IMR-90 (cell line): ENCODE measurements around the gene TMA16. TPM values are rescaled to one million over a fixed set of nuclear protein-coding genes. Genes with fewer than 3 reads are reported as not detected.

ENCODE experiments used
- ATAC-seq: fragments of 200-7000 bp; cut with Tn5 transposase; 2 replicates; pipeline ENCODE4 v1.9.1; 2020; ENCODE audit warnings: low read depth, mild to moderate bottlenecking, moderate library complexity
- Bru-seq: library from RNA; stranded (reverse); fragments of 400-500 nt; gene quantifications from one replicate; lab custom pipeline; 2021; lab: Mats Ljungman, UMichigan
- BruChase-seq, 2 experiments: library from RNA; stranded (reverse); fragments of 400-500 nt; gene quantifications; one replicate each; lab custom pipeline; 2021; lab: Mats Ljungman, UMichigan
- BruUV-seq: library from RNA; stranded (reverse); fragments of 400-500 nt; replicated peaks from 2 replicates; lab custom pipeline; 2021; lab: Mats Ljungman, UMichigan
- CTCF ChIA-PET: fragments of 300-600 bp; formaldehyde crosslinking; extraction: SDS; loops from one replicate; lab custom pipeline; 2021; ENCODE audit warnings: antibody characterized with exemption; lab: Yijun Ruan, JAX
- POLR2A ChIA-PET: fragments of 300-600 bp; sonication (Branson Sonifier 250); formaldehyde crosslinking; loops from one replicate; lab custom pipeline; 2022; ENCODE audit warnings: antibody characterized with exemption; ENCODE audit not compliant: unreplicated experiment; lab: Charles Lee
- DNase-seq: peaks from one replicate; pipeline ENCODE4 v3.0.0; 2013
- H2AFZ ChIP-seq: replicated peaks from 2 replicates; pipeline ENCODE3; 2013; ENCODE audit warnings: low read length, mild to moderate bottlenecking; ENCODE audit not compliant: poor library complexity
- H2AK5ac ChIP-seq: 2 replicates; pipeline ENCODE4 v1.6.1; 2013; ENCODE audit warnings: low read depth, low read length, inconsistent platforms
- H2AK9ac ChIP-seq: replicated peaks from 2 replicates; pipeline ENCODE3; 2013; ENCODE audit warnings: mild to moderate bottlenecking, low read depth, low read length, moderate library complexity; ENCODE audit not compliant: poor library complexity
- H2BK120ac ChIP-seq: 2 replicates; pipeline ENCODE4 v1.6.1; 2013; ENCODE audit warnings: low read depth, low read length, inconsistent platforms
- H2BK15ac ChIP-seq: 3 replicates; pipeline ENCODE4 v1.6.1; 2013; ENCODE audit warnings: low read depth, low read length, inconsistent platforms
- H2BK20ac ChIP-seq: 2 replicates; pipeline ENCODE4 v1.6.1; 2013; ENCODE audit warnings: low read depth, mild to moderate bottlenecking, inconsistent platforms, low read length, moderate library complexity
- H2BK5ac ChIP-seq: 2 replicates; pipeline ENCODE4 v1.6.1; 2013; ENCODE audit warnings: mild to moderate bottlenecking, low read depth, low read length, inconsistent platforms; ENCODE audit not compliant: poor library complexity, severe bottlenecking
- H3K14ac ChIP-seq: replicated peaks from 2 replicates; pipeline ENCODE4 v1.6.1; 2013; ENCODE audit warnings: low read depth, low read length, inconsistent platforms
- H3K18ac ChIP-seq: 2 replicates; pipeline ENCODE4 v1.6.1; 2013; ENCODE audit warnings: low read depth, low read length, control low read depth
- H3K23ac ChIP-seq: 2 replicates; pipeline ENCODE4 v1.6.1; 2013; ENCODE audit warnings: low read depth, low read length, inconsistent platforms
- H3K27ac ChIP-seq: 2 replicates; pipeline ENCODE4 v1.5.1; 2013; ENCODE audit warnings: mild to moderate bottlenecking, control low read depth, low read length; ENCODE audit not compliant: insufficient read depth
- H3K27me3 ChIP-seq: 2 replicates; pipeline ENCODE4 v1.6.1; 2013; ENCODE audit warnings: low read length; ENCODE audit not compliant: control insufficient read depth, insufficient read depth
- H3K36me3 ChIP-seq: 2 replicates; pipeline ENCODE4 v1.6.1; 2013; ENCODE audit warnings: low read length, mixed read lengths; ENCODE audit not compliant: control insufficient read depth, insufficient read depth
- H3K4ac ChIP-seq: 2 replicates; pipeline ENCODE4 v1.6.1; 2013; ENCODE audit warnings: low read depth, low read length, inconsistent platforms
- H3K4me1 ChIP-seq: 2 replicates; pipeline ENCODE4 v1.6.1; 2013; ENCODE audit warnings: low read length, mixed read lengths; ENCODE audit not compliant: control insufficient read depth, insufficient read depth
- H3K4me2 ChIP-seq: 2 replicates; pipeline ENCODE4 v1.6.1; 2013; ENCODE audit warnings: low read depth, mild to moderate bottlenecking, control low read depth, low read length, moderate library complexity
- H3K4me3 ChIP-seq: 2 replicates; pipeline ENCODE4 v1.5.1; 2013; ENCODE audit warnings: low read depth, mild to moderate bottlenecking, control low read depth, low read length, moderate library complexity; ENCODE audit not compliant: insufficient read depth
- H3K56ac ChIP-seq: 2 replicates; pipeline ENCODE4 v1.6.1; 2013; ENCODE audit warnings: low read length, inconsistent platforms; ENCODE audit not compliant: insufficient read depth; ENCODE audit errors: extremely low read depth
- H3K79me1 ChIP-seq, 2 experiments: 2 replicates each; pipeline ENCODE4 v1.6.1; 2013; ENCODE audit warnings: low read length in 2 of 2, inconsistent platforms in 1 of 2, low read depth in 1 of 2
- H3K9ac ChIP-seq: 2 replicates; pipeline ENCODE4 v1.6.1; 2013; ENCODE audit warnings: low read depth, low read length, control low read depth
- H3K9me1 ChIP-seq: 2 replicates; pipeline ENCODE4 v1.6.1; 2013; ENCODE audit warnings: low read length, inconsistent platforms; ENCODE audit not compliant: insufficient read depth
- H3K9me3 ChIP-seq: 2 replicates; pipeline ENCODE4 v1.6.1; 2013; ENCODE audit warnings: low read length; ENCODE audit not compliant: control insufficient read depth, insufficient read depth
- H4K20me1 ChIP-seq: 2 replicates; pipeline ENCODE4 v1.6.1; 2013; ENCODE audit warnings: low read length, inconsistent platforms; ENCODE audit not compliant: insufficient read depth
- H4K5ac ChIP-seq: 2 replicates; pipeline ENCODE4 v1.6.1; 2013; ENCODE audit warnings: mild to moderate bottlenecking, low read depth, low read length, control low read depth
- H4K8ac ChIP-seq, 2 experiments: 2 replicates each; pipeline ENCODE4 v1.6.1; 2013; ENCODE audit warnings: low read depth in 2 of 2, low read length in 2 of 2, control low read depth in 1 of 2, inconsistent platforms in 1 of 2
- H4K91ac ChIP-seq: 2 replicates; pipeline ENCODE4 v1.6.1; 2013; ENCODE audit warnings: low read depth, low read length, inconsistent platforms; ENCODE audit not compliant: insufficient read depth
- BHLHE40 ChIP-seq: fragments of 150-350 bp; IDR thresholded peaks from 2 replicates; pipeline ENCODE4 v1.6.1; 2016; ENCODE audit warnings: mild to moderate bottlenecking, low read depth, low read length
- CEBPB ChIP-seq: IDR thresholded peaks from 2 replicates; pipeline ENCODE4 v1.6.1; 2012; ENCODE audit warnings: low read depth, low read length, improper control_type of control experiment
- CHD1 ChIP-seq: IDR thresholded peaks from 2 replicates; pipeline ENCODE4 v1.6.1; 2012; ENCODE audit warnings: low read depth, low read length, improper control_type of control experiment
- FOS ChIP-seq: fragments of 150-350 bp; IDR thresholded peaks from 2 replicates; pipeline ENCODE4 v1.6.1; 2016; ENCODE audit warnings: low read depth, low read length
- MAFK ChIP-seq: IDR thresholded peaks from 2 replicates; pipeline ENCODE4 v1.6.1; 2012; ENCODE audit warnings: low read depth, low read length, improper control_type of control experiment
- MXI1 ChIP-seq: IDR thresholded peaks from 2 replicates; pipeline ENCODE4 v1.6.1; 2012; ENCODE audit warnings: low read depth, mild to moderate bottlenecking, low read length, moderate library complexity, borderline replicate concordance
- NFE2L2 ChIP-seq: fragments of 150-350 bp; IDR thresholded peaks from 2 replicates; pipeline ENCODE4 v1.6.1; 2016; ENCODE audit warnings: low read depth, mild to moderate bottlenecking, low read length
- RAD21 ChIP-seq: IDR thresholded peaks from 2 replicates; pipeline ENCODE4 v1.6.1; 2012; ENCODE audit warnings: low read length, improper control_type of control experiment
- RCOR1 ChIP-seq: IDR thresholded peaks from 2 replicates; pipeline ENCODE4 v1.6.1; 2012; ENCODE audit warnings: mild to moderate bottlenecking, low read length, improper control_type of control experiment; ENCODE audit not compliant: insufficient replicate concordance
- RFX5 ChIP-seq: IDR thresholded peaks from 2 replicates; pipeline ENCODE4 v1.8.0; 2012; ENCODE audit warnings: low read depth, mild to moderate bottlenecking, low read length, moderate library complexity
- SMC3 ChIP-seq: fragments of 150-350 bp; IDR thresholded peaks from 2 replicates; pipeline ENCODE4 v1.6.1; 2016; ENCODE audit warnings: low read depth, mild to moderate bottlenecking, antibody characterized with exemption, low read length, moderate library complexity
- USF2 ChIP-seq: fragments of 150-350 bp; IDR thresholded peaks from 2 replicates; pipeline ENCODE4 v1.6.1; 2017; ENCODE audit warnings: mild to moderate bottlenecking, antibody characterized with exemption, low read length, low read depth
- WGBS, 2 experiments: methylation state at CpG; one replicate each; pipeline versions ENCODE4 v1.1.5 to v1.1.7; 2013; ENCODE audit warnings: missing lambda C conversion rate in 2 of 2; ENCODE audit not compliant: insufficient read length in 1 of 2; ENCODE audit errors: extremely low coverage in 2 of 2; 5-methylcytosine and 5-hydroxymethylcytosine counted together
- dilution Hi-C: fragments of 300-500 bp; cut with HindIII; formaldehyde crosslinking; loops from one replicate; pipeline ENCODE4 v1.14.3; 2018; ENCODE audit warnings: low sequenced_read_pairs; ENCODE audit not compliant: unreplicated experiment
- in situ Hi-C: fragments of 300-500 bp; cut with MboI; formaldehyde crosslinking; loops from 3 replicates; pipeline ENCODE4 v1.14.3; 2019; ENCODE audit warnings: low sequenced_read_pairs, inconsistent platforms, mixed read lengths
- intact Hi-C: fragments of 100-400 bp; cut with micrococcal nuclease; formaldehyde crosslinking; loops from 2 replicates; pipeline ENCODE4 v1.10.0; 2022
- long read RNA-seq: library from polyadenylated mRNA; unstranded; transcript quantifications from one replicate; pipeline ENCODE4 v2.0.0, GENCODE V29; 2021; ENCODE audit not compliant: unreplicated experiment
- polyA plus RNA-seq, 3 experiments: library from polyadenylated mRNA; depleted of rRNA; stranded (reverse); fragments of >200 nt; gene quantifications; 2 replicates each; pipeline ENCODE4 v1.2.3, GENCODE V29; 2012; ENCODE audit warnings: low replicate concordance in 1 of 3
- total RNA-seq: library from RNA; depleted of rRNA; stranded (reverse); fragments of >200 nt; gene quantifications from 2 replicates; pipeline ENCODE4 v1.2.3, GENCODE V29; 2012; rRNA removed
- TF ChIP-seq, protein P1 (sequence below): fragments of 150-350 bp; IDR thresholded peaks from 2 replicates; pipeline ENCODE4 v1.6.1; 2016; ENCODE audit warnings: low read depth, mild to moderate bottlenecking, low read length, moderate library complexity, borderline replicate concordance

TMA16 gene
- total RNA-seq = 9.3 and 42.5 TPM in 2 replicates
- polyA plus RNA-seq (2012; rRNA removed) = 15.6 and 19.8 TPM in 2 replicates
- polyA plus RNA-seq (2012; cell fraction: cytosol; rRNA removed) = 5.0 and 7.2 TPM in 2 replicates
- 2.0 and 11.7 TPM in 2 replicates for polyA plus RNA-seq (2012; cell fraction: nucleus; rRNA removed; ENCODE audit: low replicate concordance)
- Bru-seq, nascent RNA = percentile 79 among the genes with signal in this experiment
- BruChase-seq, experiment 1, labeled RNA remaining after a 6-hour chase = percentile 59 among the genes with signal in this experiment
- percentile 71 among the genes with signal in this experiment for BruChase-seq, experiment 2, labeled RNA remaining after a 2-hour chase
- long read RNA-seq, transcript TMA16-201 (7 exons, 1,978 nt) = major isoform, 10 of 21 reads
- long read RNA-seq, partial matches to known transcripts = 5 of 21 reads
- long read RNA-seq, other reads (novel, unspliced or antisense) = 5 of 21 reads

- H2AK5ac ChIP-seq = no peak within 1 kb of the TSS
- H2BK15ac ChIP-seq = no peak within 1 kb of the TSS
- TSS peak; percentile 49 for BruUV-seq
- peaks cover 0 to 6% of the 10 kb centered on the region in 2 experiments; a peak in 2 of 4 replicates for H3K79me1 ChIP-seq
- dilution Hi-C loops = no loop called here
- H3K9me1 ChIP-seq = no peaks in the 10 kb centered on the region
- peak within 1 kb of the TSS; percentile 53 for H2AK9ac ChIP-seq
- in situ Hi-C loops = loop anchor here (5.0 kb wide), 1 partner anchor 38 kb away; no protein-coding TSS in a partner anchor
- H4K8ac ChIP-seq = peak within 1 kb of the TSS; percentile 84 to 87
- intact Hi-C loops = loop anchor here (1.0 kb wide), 1 partner anchor 47 kb away; no protein-coding TSS in a partner anchor
- peak within 1 kb of the TSS; percentile 77 for H3K27ac ChIP-seq
- peak within 1 kb of the TSS; percentile 67 for H4K91ac ChIP-seq
- H2BK5ac ChIP-seq = peak within 1 kb of the TSS; percentile 25
- H3K56ac ChIP-seq = peak within 1 kb of the TSS; percentile 73
- peaks cover 3% of the 10 kb centered on the region; the same call in 1 of the 2 replicates for H4K20me1 ChIP-seq
- H3K4me3 ChIP-seq = peak within 1 kb of the TSS; percentile 79
- peak within 1 kb of the TSS; percentile 25; the same call in 1 of the 2 replicates for H3K23ac ChIP-seq
- peak within 1 kb of the TSS; percentile 1; the same call in 1 of the 2 replicates for H2BK120ac ChIP-seq
- ChIA-PET CTCF (interaction anchor here (1.0 to 1.5 kb wide), 2 partner anchors 35 to 54 kb away, joined by 3 to 6 read pairs; no protein-coding TSS in a partner anchor), POLR2A (interaction anchor here (0.6 to 1.2 kb wide), 4 partner anchors 35 to 997 kb away, joined by 3 to 5 read pairs (median 3); no protein-coding TSS in a partner anchor)
- H2AFZ ChIP-seq = peak within 1 kb of the TSS; percentile 90
- ATAC-seq = peak; percentile 97
- H3K18ac ChIP-seq = peak within 1 kb of the TSS; percentile 45
- H3K27me3 ChIP-seq = no peaks in the 10 kb centered on the region
- DNase-seq = peak; percentile 95
- WGBS, 2 experiments = 0% methylated on average over 17 of the region's 64 CpGs; no CpG with 5 or more reads in 1 of the 2 experiments
- H3K4me1 ChIP-seq = no peaks in the 10 kb centered on the region
- no peaks in the 10 kb centered on the region for H3K9me3 ChIP-seq
- H3K4ac ChIP-seq = peak within 1 kb of the TSS; percentile 77
- peak within 1 kb of the TSS; percentile 91 for H3K9ac ChIP-seq
- H3K14ac ChIP-seq = peak within 1 kb of the TSS; percentile 47
- H4K5ac ChIP-seq = peak within 1 kb of the TSS; percentile 68
- H3K36me3 ChIP-seq = no peaks in the 10 kb centered on the region
- H2BK20ac ChIP-seq = no peak within 1 kb of the TSS
- peak within 1 kb of the TSS; percentile 84 for H3K4me2 ChIP-seq
- TF ChIP-seq MXI1 (peak; percentile 99), FOS (no peak), SMC3 (no peak), NFE2L2 (no peak), RFX5 (peak; percentile 54; the same call in 1 of the 2 replicates), USF2 (peak; percentile 37), CHD1 (no peak; the same call in none of the 2 replicates), RCOR1 (no peak), BHLHE40 (no peak), MAFK (no peak), RAD21 (no peak), CEBPB (no peak)
- TF ChIP-seq, protein P1, sequence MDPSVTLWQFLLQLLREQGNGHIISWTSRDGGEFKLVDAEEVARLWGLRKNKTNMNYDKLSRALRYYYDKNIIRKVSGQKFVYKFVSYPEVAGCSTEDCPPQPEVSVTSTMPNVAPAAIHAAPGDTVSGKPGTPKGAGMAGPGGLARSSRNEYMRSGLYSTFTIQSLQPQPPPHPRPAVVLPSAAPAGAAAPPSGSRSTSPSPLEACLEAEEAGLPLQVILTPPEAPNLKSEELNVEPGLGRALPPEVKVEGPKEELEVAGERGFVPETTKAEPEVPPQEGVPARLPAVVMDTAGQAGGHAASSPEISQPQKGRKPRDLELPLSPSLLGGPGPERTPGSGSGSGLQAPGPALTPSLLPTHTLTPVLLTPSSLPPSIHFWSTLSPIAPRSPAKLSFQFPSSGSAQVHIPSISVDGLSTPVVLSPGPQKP = no peak
These were observed at the start of gene TMA16 for GRCh38 chr4:163494360-163495241. TSS of gene TMA16 (plus strand) at chr4:163494690. CDS start at chr4:163494802, 112 bp downstream.
